ENCODE measurements around the gene PTPRO.

PTPRO gene

GRCh38 chr12:15435597-15435996, 113.3 kb downstream of the PTPRO start:
- H3K4me3 ChIP-seq (ENCODE audit: low read depth, low read length), result no peak overlapping the region
- no peak for TF ChIP-seq CTCF (IDR thresholded peaks at IDR 0.05; ENCODE audit: borderline replicate concordance, insufficient read depth, low read depth, low read length)

DNA sequence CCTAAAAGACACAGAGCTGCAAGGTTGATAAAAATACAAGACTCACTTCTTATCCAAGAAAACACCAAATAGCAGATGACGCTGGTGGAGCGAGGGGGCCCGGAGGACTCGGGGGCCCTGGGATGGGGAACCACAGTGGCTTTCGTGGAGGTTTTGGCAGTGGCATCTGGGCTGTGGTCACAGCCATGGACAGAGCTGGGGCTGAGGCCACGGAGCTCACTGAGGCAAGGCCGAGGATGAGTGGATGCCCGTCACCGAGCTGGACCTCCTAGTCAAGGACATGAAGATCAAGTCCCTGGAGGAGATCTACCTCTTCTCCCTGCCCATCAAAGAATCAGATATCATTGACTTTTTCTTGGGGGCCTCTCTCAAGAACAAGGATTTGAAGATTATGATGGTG, 117.2 kb downstream of the PTPRO start:
- no peak overlapping the region for H3K4me3 ChIP-seq (ENCODE audit: low read depth, low read length)
- TF ChIP-seq CTCF (IDR thresholded peaks at IDR 0.05; ENCODE audit: borderline replicate concordance, insufficient read depth, low read depth, low read length), result no peak

DNA sequence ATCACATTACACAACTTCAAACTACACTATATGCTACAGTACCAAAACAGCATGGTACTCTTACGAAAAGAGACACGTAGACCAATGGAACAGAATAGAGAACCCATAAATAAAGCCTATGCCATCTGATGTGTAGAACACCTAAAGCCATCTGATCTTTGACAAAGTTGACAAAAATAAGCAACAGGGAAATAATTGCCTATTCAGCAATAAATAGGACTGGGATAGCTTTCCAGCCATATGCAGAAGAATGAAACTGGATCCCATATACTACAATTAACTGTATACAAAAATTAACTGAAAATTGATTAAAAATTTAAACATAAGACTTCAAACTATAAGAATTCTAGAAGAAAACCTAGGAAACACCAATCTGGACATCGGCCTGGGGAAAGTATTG, 120.7 kb downstream of the PTPRO start:
- H3K4me3 ChIP-seq (ENCODE audit: low read depth, low read length), result no peak overlapping the region
- TF ChIP-seq CTCF (IDR thresholded peaks at IDR 0.05; ENCODE audit: borderline replicate concordance, insufficient read depth, low read depth, low read length), result no peak

DNA sequence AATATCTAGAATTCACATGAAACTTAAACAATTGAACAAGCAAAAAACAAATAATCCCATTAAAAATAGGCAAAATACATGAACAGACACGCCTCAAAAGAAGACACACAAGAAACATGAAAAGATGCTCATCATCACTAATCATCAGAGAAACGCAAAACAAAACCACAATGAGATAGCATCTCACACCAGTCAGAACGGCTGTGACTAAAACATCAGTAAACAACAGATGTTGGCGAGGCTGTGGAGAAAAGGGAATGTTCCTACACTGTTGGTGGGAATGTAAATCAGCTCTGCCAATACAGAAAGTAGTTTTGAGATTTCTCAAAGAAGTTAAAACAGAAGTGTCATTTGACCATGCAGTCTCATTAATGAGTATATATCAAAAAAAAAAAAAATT, 121.3 kb downstream of the PTPRO start:
- no peak for TF ChIP-seq CTCF (IDR thresholded peaks at IDR 0.05; ENCODE audit: borderline replicate concordance, insufficient read depth, low read depth, low read length)
- no peak overlapping the region for H3K4me3 ChIP-seq (ENCODE audit: low read depth, low read length)

DNA sequence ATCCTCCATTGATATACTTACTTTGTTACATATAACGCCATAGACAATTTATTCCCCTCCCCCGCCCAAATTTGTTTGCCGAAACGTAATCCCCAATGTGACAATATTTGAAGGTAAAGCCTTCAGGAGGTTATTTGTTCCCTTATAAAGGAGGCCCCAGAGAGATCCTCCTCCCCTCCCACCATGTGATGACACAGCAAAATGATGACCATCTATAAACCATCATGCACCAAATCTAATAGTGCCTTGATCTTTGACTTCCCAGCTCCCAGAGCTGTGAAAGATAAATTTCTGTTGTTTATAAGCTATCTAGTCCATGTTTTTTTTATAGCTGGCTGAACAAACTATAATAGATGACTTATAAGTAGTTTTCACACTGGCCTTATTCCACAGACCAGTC, 122.2 kb downstream of the PTPRO start:
- TF ChIP-seq CTCF (IDR thresholded peaks at IDR 0.05; ENCODE audit: borderline replicate concordance, insufficient read depth, low read depth, low read length), result no peak
- H3K4me3 ChIP-seq (ENCODE audit: low read depth, low read length), result no peak overlapping the region

GRCh38 chr12:15446807-15447206, 124.5 kb downstream of the PTPRO start:
- no peak overlapping the region for H3K4me3 ChIP-seq (ENCODE audit: low read depth, low read length)
- TF ChIP-seq CTCF (IDR thresholded peaks at IDR 0.05; ENCODE audit: borderline replicate concordance, insufficient read depth, low read depth, low read length), result no peak

- H3K4me3 ChIP-seq (ENCODE audit: low read depth, low read length), result no peak overlapping the region
Measured at GRCh38 chr12:15453613-15454012, 131.3 kb downstream of the PTPRO start.

More at GRCh38 chr12:15453613-15454012, 131.3 kb downstream of the PTPRO start:
- no peak for TF ChIP-seq CTCF (IDR thresholded peaks at IDR 0.05; ENCODE audit: borderline replicate concordance, insufficient read depth, low read depth, low read length)
